Upper lobe of right lung (tissue), 1 donor: Measurements from ENCODE around the gene KIF16B. TPM values are rescaled to one million over a fixed set of nuclear protein-coding genes. Genes with fewer than 3 reads are reported as not detected.
A peak's percentile ranks its signal among the peaks of the same experiment; 100 is the strongest.

Experiments used
- ATAC-seq: fragments of 200-7000 bp; cut with Tn5 transposase; one replicate; pipeline ENCODE4 v1.9.1; 2020; ENCODE audit warnings: mild to moderate bottlenecking, moderate library complexity
- DNase-seq: peaks from one replicate; pipeline ENCODE4 v3.0.0-alpha.2; 2020
- H3K27ac ChIP-seq: fragments of 200-600 bp; one replicate; pipeline ENCODE4 v1.8.0; 2022
- H3K27me3 ChIP-seq: fragments of 200-600 bp; one replicate; pipeline ENCODE4 v1.8.0; 2022; ENCODE audit warnings: mild to moderate bottlenecking
- H3K36me3 ChIP-seq: fragments of 200-600 bp; one replicate; pipeline ENCODE4 v1.8.0; 2022
- H3K4me1 ChIP-seq: fragments of 200-600 bp; one replicate; pipeline ENCODE4 v1.8.0; 2022
- H3K4me3 ChIP-seq: fragments of 200-600 bp; one replicate; pipeline ENCODE4 v1.8.0; 2022; ENCODE audit warnings: mild to moderate bottlenecking
- H3K9me3 ChIP-seq: fragments of 200-600 bp; one replicate; pipeline ENCODE4 v1.8.0; 2022
- CTCF ChIP-seq: fragments of 200-600 bp; IDR thresholded peaks from one replicate; pipeline ENCODE4 v1.8.0; 2022; ENCODE audit warnings: antibody characterized with exemption
- intact Hi-C: fragments of 100-400 bp; cut with DNase I; formaldehyde crosslinking; loops from one replicate; pipeline ENCODE4 v1.11.0; 2022
- total RNA-seq: library from RNA; stranded (reverse); fragmentation: NEBNext Ultra II Directional; extraction: Animal tissue kit (Norgen Biotek cat#: 25700); gene quantifications from one replicate; pipeline ENCODE4 v1.2.1, GENCODE V29; 2021
- donor health status: DM: no; HTN: yes; CAD: no; lungs with severe emphysema.

KIF16B gene
- total RNA-seq, 1 donor from 2014 or later: 21.6 TPM

GRCh38 chr20:16609066-16609465 is 35.8 kb upstream of the KIF16B start:
- Histone ChIP-seq H3K27me3 (no peaks in the 10 kb centered on the region), H3K36me3 (no peaks in the 10 kb centered on the region), H3K27ac (no peak overlapping the region), H3K4me3 (no peak overlapping the region), H3K9me3 (no peaks in the 10 kb centered on the region), H3K4me1 (no peaks in the 10 kb centered on the region)
- peak; percentile 38 for ATAC-seq
- DNase-seq: no peak
- TF ChIP-seq CTCF: no peak
- intact Hi-C loops: no loop called here

- Histone ChIP-seq H3K9me3 (no peaks in the 10 kb centered on the region), H3K4me3 (no peak overlapping the region), H3K27ac (no peak overlapping the region), H3K36me3 (no peaks in the 10 kb centered on the region), H3K4me1 (no peaks in the 10 kb centered on the region), H3K27me3 (no peaks in the 10 kb centered on the region)
- peak; percentile 58 for ATAC-seq
- TF ChIP-seq CTCF: no peak
- intact Hi-C loops: no loop called here
- no peak for DNase-seq
Observed at GRCh38 chr20:16608277-16608650, 35.0 kb upstream of the KIF16B start.

- Histone ChIP-seq H3K4me3 (no peak overlapping the region), H3K9me3 (no peaks in the 10 kb centered on the region), H3K36me3 (no peaks in the 10 kb centered on the region), H3K27me3 (no peaks in the 10 kb centered on the region), H3K27ac (no peak overlapping the region), H3K4me1 (no peaks in the 10 kb centered on the region)
- no peak for TF ChIP-seq CTCF
- intact Hi-C loops: no loop called here
- ATAC-seq: peak; percentile 10
- DNase-seq: no peak
Observed at GRCh38 chr20:16607364-16608276, 34.4 kb upstream of the KIF16B start.

GRCh38 chr20:16606468-16607070 is 33.3 kb upstream of the KIF16B start:
- H3K4me1 ChIP-seq: no peaks in the 10 kb centered on the region
- H3K27ac ChIP-seq: no peak overlapping the region
- H3K27me3 ChIP-seq: no peaks in the 10 kb centered on the region
- no peak for ATAC-seq
- no peaks in the 10 kb centered on the region for H3K36me3 ChIP-seq
- no peak overlapping the region for H3K4me3 ChIP-seq
- no peaks in the 10 kb centered on the region for H3K9me3 ChIP-seq
- intact Hi-C loops: no loop called here
- no peak for DNase-seq
- no peak for TF ChIP-seq CTCF

- no peaks in the 10 kb centered on the region for H3K36me3 ChIP-seq
- H3K9me3 ChIP-seq: no peaks in the 10 kb centered on the region
- intact Hi-C loops: no loop called here
- H3K27ac ChIP-seq: no peak overlapping the region
- no peak for TF ChIP-seq CTCF
- H3K4me3 ChIP-seq: no peak overlapping the region
- no peak for ATAC-seq
- no peaks in the 10 kb centered on the region for H3K27me3 ChIP-seq
- H3K4me1 ChIP-seq: no peaks in the 10 kb centered on the region
- no peak for DNase-seq
Observed at GRCh38 chr20:16601047-16601446, 27.8 kb upstream of the KIF16B start.
